AG08395 (cell line): ENCODE data around the gene MYF5.

Experiments
- DNase-seq: peaks from one replicate; pipeline ENCODE4 v3.0.0; 2012; ENCODE audit warnings: mixed read lengths, low spot score

MYF5 gene

GRCh38 chr12:80707830-80708258 is 8.9 kb upstream of the MYF5 start:
- DNase-seq = no peak

DNA sequence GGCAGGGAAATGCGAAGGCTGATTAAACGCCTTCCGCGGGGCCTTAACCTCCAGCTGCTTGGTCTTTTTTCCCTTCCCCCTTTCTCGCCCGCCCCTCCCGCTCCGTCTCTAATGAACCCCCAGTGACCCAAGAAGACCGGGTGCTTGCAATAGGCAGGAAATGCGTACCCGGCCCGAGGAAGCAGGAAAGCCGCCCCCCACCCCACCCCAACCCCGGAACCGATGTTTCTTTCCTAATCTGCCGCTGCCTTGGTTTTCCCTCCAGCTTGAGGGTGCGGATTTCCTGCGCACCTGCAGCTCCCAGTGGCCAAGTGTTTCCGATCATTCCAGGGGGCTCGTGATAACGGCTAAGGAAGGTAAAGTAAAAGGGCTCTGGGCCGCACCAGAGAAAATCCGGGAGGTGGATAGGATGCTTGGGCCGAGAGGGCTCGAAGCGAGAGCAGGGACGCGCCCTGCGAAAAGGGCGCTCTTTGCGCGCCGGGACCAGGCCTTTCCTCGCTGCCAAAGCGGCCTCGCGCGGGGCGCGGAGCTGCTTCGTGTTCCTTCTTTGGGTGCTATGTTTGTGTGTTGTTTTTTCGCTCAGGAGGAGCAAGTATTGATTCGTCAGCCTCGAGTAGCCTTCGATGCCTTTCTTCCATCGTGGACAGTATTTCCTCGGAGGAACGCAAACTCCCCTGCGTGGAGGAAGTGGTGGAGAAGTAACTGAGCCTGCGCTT is 8.3 kb upstream of the MYF5 start:
- DNase-seq = no peak

DNA sequence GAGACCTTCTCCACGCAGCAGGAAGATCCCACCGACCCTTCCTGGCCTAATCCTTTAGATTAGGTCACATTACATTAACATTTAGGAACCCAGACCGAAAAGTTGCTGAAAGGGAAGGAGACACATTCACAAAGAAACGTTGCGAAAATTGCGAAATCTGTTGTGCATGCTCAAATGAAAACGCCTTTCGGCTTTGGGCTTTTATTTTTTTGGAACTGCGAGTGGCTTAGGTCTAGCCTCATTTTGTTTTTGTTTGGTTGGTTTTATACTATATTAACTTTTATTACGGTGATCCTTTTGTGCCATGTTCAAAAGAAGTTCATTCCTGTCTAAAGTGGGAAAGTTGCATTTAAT is 7.8 kb upstream of the MYF5 start:
- no peak for DNase-seq

DNA sequence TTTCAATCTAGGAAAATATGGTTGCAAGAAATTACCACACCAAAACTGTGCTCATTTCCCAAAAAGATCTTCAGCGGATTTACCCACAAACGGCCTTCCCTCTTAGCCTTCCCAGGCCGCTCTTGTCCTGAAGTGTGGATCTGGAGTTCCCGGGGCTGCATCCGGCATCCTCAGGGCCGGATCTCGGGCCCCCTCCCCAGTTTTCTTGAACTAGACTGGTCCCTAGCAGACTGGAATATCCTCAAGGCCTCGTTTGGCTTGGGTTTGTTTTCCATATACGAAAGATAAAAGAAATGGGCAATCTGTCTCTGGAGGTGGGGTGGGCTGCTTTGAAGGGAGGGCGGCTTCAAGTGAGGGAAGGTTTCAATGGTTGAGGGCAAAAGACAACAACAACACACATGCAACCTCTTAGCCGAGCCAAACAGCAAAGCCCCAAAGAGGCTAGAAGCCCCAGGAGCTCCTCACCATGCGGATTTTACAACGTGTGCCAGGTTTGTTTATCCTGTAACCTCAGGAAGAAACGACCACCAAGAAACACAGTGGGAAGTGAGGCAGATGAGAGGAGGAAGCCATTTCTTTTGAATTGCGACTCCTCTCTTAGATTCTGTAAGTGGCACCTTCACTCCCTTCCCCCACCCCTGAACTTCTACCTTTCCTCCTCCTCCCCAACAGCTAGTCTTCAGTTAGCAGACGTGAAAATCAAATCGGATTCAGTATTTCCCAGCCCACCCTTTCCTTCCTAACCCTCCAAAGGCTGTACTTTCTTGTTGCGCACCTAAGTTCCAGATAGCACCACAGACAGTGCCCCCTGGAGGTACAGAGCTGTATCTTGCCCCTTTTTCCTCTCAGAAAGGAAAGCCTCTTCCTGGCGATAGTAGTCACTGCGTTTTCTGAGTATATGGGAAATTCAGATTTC is 6.6 kb upstream of the MYF5 start:
- no peak for DNase-seq

DNA sequence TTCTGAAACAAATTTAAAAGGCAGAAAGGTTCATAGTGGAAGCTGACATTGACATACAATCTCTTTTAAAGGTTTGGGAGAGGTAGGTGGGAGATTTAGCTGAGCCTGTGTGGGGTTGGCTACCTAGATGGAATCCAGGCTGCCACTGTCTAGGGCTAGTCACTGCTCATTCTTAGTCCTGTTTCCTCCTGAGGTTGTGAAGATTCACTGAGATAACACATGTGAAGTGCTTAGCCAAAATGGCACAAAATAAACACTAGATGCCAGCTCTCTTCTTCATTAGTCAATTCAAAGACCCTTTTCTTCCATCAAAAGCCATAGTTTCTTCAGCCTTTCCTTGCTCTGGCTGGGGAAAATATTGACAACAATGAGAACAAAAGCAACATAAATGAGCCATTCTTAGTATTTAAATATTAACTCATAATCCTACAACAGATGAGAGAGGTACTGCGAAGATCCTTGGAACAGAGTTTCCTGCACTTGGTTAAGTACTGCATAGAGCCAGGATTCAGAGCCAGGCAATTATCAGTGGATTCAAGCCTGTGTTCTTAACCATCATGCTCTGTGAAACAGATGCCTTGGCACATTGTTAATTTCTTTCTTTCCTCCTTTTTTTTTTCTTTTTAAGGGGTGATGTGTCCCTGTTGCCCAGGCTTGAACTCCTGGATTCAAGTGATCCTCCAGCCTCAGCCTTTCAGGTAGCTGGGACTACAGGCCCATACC is 5.8 kb upstream of the MYF5 start:
- no peak for DNase-seq

DNA sequence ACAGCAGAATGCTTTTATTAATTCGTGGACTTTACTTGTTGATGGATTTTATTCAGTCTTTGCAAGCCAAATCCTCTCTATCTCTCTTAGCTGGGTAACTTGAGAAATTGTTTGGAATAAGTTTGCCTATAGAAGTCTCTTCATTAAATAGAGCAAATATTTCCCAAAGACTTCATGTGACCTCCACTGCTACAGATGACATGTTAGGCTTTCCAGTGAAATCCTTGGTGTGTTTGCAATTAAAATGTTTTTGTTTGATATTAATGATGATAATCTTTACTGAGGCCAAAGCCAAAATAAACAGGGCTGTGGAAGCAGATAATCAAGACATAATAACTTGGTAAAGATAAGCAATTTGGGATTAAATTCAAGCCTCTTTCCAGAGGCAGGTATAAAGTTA is 4.8 kb upstream of the MYF5 start:
- DNase-seq = no peak

- DNase-seq = no peak
These were observed 3.8 kb upstream of the MYF5 start for GRCh38 chr12:80712866-80713265.

DNA sequence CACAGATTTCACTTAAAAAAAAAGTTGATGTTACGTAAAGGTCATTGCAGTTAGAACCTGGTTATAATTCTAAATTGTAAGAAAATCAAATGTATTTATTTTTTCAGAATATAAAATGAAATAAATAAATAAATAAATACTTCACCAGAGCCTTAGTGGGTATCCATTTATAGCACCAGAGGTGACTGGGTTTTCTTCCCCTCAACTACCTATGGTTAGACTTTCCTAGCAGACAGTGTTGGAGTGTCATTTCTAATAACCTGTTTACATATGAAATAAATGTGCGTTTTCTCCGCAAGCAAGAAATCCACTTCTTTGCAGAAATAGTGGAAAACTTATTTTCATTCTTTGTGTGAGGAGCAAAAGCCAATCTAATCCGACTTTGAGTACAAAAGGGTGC is 3.3 kb upstream of the MYF5 start:
- DNase-seq = no peak

DNA sequence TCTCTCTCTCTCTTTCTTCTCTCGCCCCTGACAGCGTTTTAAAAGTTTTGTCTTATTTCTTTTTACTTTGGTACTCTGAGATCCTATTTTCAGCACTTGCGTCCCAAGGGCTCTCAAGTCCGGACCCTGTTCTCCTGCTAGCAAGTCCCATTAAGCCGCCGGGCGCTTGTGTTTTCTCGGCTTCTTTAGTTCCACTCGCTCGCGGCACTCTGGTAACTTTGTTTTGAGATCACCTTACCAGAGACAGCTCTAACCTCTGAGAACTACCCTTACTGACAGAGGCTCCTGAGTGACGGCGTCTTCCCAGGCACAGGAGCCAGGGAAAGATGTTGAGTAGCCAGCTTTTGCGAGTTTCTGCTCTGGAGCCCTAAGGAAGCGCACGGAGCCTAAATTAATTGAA is 2.7 kb upstream of the MYF5 start:
- DNase-seq = no peak

DNA sequence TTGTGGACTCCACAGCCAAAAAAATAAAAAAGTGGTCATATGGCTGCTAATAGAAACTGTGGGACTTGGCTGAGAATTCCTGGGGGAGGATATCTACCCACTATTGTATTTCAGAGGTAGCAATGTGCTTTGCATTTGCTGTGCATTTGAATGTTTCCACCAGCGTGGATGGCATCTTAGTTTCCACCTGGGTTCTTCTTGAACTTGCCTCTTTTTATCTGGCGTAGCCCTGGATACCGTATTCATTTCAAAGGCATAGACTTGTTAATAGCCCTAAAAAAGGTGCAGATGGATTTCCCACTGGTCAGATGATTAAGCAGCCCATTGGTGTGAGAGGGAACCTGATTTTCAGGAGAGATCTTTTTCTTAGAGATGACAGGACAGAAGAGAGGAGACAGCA is 1.9 kb upstream of the MYF5 start:
- DNase-seq = no peak

GRCh38 chr12:80715713-80716249 is 931 bp upstream of the MYF5 start:
- no peak for DNase-seq

DNA sequence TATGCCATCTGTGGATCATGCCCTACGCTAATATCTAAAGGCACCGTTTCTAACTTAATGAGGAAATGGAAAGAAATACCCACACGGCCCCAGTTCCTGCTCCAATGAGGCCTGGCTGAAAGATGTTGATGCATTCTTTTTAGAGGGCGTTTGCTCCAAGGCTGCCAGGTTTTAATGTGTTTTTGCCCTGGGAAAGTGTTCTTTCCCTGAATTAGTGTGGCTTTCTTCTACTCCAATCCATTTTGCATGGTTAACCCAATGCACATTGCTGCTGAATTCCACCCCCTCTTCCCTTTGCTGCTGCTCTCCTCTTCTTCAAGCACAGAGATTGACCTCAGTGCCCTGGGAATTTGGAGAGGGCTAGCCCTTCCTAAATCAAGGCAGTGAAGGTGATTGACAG is 1.1 kb downstream of the MYF5 start:
- no peak for DNase-seq

- no peak for DNase-seq
These were observed 3.8 kb downstream of the MYF5 start for GRCh38 chr12:80720516-80720915.

- DNase-seq = no peak
These were observed 4.6 kb downstream of the MYF5 start for GRCh38 chr12:80721326-80721725.

GRCh38 chr12:80745851-80746505 is 29.3 kb downstream of the MYF5 start:
- no peak for DNase-seq

DNA sequence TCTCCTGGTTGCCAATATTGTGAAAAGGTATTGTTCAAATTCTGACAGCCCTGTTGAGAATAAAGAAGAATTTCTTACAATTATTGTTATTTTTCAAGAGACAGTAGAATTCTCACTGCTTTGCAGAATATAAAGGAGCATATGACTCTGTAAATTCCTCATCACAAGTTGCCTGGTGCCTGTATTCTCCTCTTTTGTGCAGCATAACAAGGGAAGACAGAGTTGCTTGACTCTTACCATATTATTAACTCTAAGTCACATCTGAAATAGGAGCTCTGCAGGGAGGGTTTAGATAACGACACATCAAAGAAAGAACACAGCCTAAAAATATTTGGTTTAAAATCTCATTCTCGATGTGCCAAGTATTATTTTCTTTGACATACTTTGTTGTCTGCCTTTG is 31.1 kb downstream of the MYF5 start:
- no peak for DNase-seq

DNA sequence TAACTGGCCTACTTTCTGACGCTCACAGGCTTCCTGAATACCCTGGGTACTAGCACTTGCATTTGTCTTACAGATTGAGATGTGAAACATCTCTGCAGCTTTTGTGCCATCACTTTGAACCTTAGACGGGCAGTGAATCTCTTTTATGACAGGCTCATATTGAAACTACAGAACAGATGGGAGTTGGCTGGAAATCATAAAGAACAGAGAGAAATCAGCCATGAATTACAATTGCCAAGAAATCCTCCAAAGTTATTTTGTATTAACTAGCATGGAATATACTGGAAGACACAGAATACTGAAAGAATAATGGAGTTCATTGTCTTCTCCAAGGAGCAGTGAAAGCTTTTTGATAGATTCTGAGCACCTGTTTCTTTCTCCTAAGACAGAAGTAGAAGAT is 32.7 kb downstream of the MYF5 start:
- no peak for DNase-seq

DNA sequence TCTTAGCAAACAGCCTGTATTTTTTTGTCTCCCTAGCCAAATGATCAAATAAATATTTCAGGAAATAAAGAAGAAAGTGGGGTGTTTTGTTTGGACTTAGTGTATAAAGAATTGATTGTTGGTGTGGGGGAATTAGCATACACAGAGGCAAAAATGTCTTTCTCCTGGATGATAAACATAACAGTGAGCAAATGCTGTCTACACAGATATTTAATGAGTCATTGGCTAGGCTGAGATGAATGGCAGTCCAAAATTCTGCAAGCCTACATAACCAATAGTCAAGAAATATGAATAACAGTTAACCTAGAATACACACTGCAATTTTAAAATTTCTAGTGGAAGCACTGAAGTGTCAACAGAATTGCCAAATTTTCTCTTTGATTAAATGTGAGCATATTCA is 35.8 kb downstream of the MYF5 start:
- DNase-seq = no peak

GRCh38 chr12:80754274-80754673 is 37.6 kb downstream of the MYF5 start:
- no peak for DNase-seq

DNA sequence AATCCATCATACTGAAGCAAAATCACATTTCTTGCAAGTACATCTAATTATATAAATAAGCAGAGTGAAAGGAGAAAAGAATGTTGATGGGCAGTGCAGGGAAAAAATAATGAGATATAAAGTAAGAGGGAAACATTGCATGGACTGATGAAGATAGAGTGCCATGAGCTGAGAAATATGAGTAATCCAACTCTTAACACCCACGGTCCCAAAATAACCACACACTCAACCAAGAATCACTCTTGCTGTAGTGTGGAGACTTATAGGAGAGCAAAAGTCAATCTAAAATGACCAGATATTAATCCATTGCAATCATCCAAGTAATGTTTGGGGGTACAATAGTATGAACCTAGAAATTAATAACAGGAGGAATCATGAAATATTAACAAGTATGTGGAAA is 40.2 kb downstream of the MYF5 start:
- no peak for DNase-seq

GRCh38 chr12:80761838-80762237 is 45.1 kb downstream of the MYF5 start:
- no peak for DNase-seq

- peak; percentile 28 for DNase-seq
These were observed 47.2 kb downstream of the MYF5 start for GRCh38 chr12:80763874-80764273.
